Left forelimb (tissue), 1 donor: ENCODE data around the gene STK17A.
"Not testable (repeated sequence)": the region's sequence is repeated elsewhere in the genome, so short reads cannot be mapped to it uniquely, and the experiment has no call there.

Experiments
- DNase-seq: peaks from one replicate; pipeline ENCODE4 v3.0.0-alpha.2; 2018; ENCODE audit warnings: low spot score

Gene STK17A

GRCh38 chr7:43658718-43659548 is 76.0 kb downstream of the STK17A start:
- no peak for DNase-seq

- DNase-seq = no peak
Observed at GRCh38 chr7:43659549-43659896, 76.6 kb downstream of the STK17A start.

- DNase-seq = no peak
Observed at GRCh38 chr7:43660141-43660540, 77.2 kb downstream of the STK17A start.

GRCh38 chr7:43664681-43665080 is 81.8 kb downstream of the STK17A start:
- no peak for DNase-seq

GRCh38 chr7:43666938-43667337 is 84.0 kb downstream of the STK17A start:
- DNase-seq = no peak

- no peak for DNase-seq
Observed at GRCh38 chr7:43668035-43668434, 85.1 kb downstream of the STK17A start.

GRCh38 chr7:43669286-43670081 is 86.6 kb downstream of the STK17A start:
- no peak for DNase-seq

GRCh38 chr7:43671521-43671920 is 88.6 kb downstream of the STK17A start:
- DNase-seq = no peak

GRCh38 chr7:43673243-43673976 is 90.5 kb downstream of the STK17A start:
- not testable (repeated sequence) for DNase-seq

GRCh38 chr7:43674559-43675436 is 91.9 kb downstream of the STK17A start:
- DNase-seq = no peak
